ENCODE data around the gene CPXM2. TPM values are rescaled to one million over a fixed set of nuclear protein-coding genes. Genes with fewer than 3 reads are reported as not detected.

CPXM2 gene
- total RNA-seq, 5 donors from 2014 or later (not counting 1 experiment from before 2014, with no cell fraction given): not detected

GRCh38 chr10:123771877-123772644 is 119.5 kb downstream of the CPXM2 start:
- no peak overlapping the region for H3K4me3 Mint-ChIP-seq
- Histone ChIP-seq H3K36me3 (ENCODE audit: control insufficient read depth in 2 of 2, extremely low read depth in 1 of 2, insufficient read depth in 1 of 2, low read length in 1 of 2) (no peaks in the 10 kb centered on the region), H3K4me1 (ENCODE audit: control insufficient read depth in 1 of 2, extremely low read depth in 1 of 2, insufficient read depth in 2 of 2, low read length in 2 of 2) (peaks cover 0 to 4% of the 10 kb centered on the region in 2 experiments), H3K9me3 (no peaks in the 10 kb centered on the region), H3K4me3 (ENCODE audit: control insufficient read depth in 1 of 2, extremely low read depth in 1 of 2, low read length in 1 of 2) (no peak overlapping the region), H3K27ac (ENCODE audit: low read length) (peak overlapping the region; percentile 30), H3K27me3 (replicated peaks in 1 of 2; ENCODE audit: control insufficient read depth in 2 of 2, extremely low read depth in 1 of 2, insufficient read depth in 2 of 2, low read length in 1 of 2) (peaks cover 0 to 2% of the 10 kb centered on the region in 2 experiments)
- peaks cover 0 to 6% (median 0%) of the 10 kb centered on the region in 3 donors for H3K4me1 Mint-ChIP-seq
- POLR2A ChIA-PET: no interaction called here
- no CpG with 5 or more reads among the region's 4 CpGs for WGBS (ENCODE audit: insufficient coverage)
- peak overlapping the region in 1 of 2 donors; percentile 34 for H3K27ac Mint-ChIP-seq
- H3K9me3 Mint-ChIP-seq: peaks cover 0 to 4% (median 0%) of the 10 kb centered on the region in 3 donors
- DNase-seq: peak in 15 of 35 experiments; percentile 1 to 30 (median 6)
- H3K27me3 Mint-ChIP-seq: peaks cover 7% of the 10 kb centered on the region in 2 donors
- no peaks in the 10 kb centered on the region for H3K36me3 Mint-ChIP-seq
- CTCF ChIA-PET: no interaction called here
- ATAC-seq (replicated peaks in 1 of 4): no peak

GRCh38 chr10:123769647-123770046 is 122.0 kb downstream of the CPXM2 start:
- no CpG with 5 or more reads among the region's 4 CpGs for WGBS (ENCODE audit: insufficient coverage)
- Histone ChIP-seq H3K4me1 (ENCODE audit: control insufficient read depth in 1 of 2, extremely low read depth in 1 of 2, insufficient read depth in 2 of 2, low read length in 2 of 2) (peaks cover 0 to 4% of the 10 kb centered on the region in 2 experiments), H3K36me3 (ENCODE audit: control insufficient read depth in 2 of 2, extremely low read depth in 1 of 2, insufficient read depth in 1 of 2, low read length in 1 of 2) (no peaks in the 10 kb centered on the region), H3K4me3 (ENCODE audit: control insufficient read depth in 1 of 2, extremely low read depth in 1 of 2, low read length in 1 of 2) (no peak overlapping the region), H3K27ac (ENCODE audit: low read length) (no peak overlapping the region), H3K9me3 (no peaks in the 10 kb centered on the region), H3K27me3 (replicated peaks in 1 of 2; ENCODE audit: control insufficient read depth in 2 of 2, extremely low read depth in 1 of 2, insufficient read depth in 2 of 2, low read length in 1 of 2) (peaks cover 2 to 6% of the 10 kb centered on the region in 2 experiments)
- ATAC-seq (replicated peaks in 1 of 4) (no peak), DNase-seq (no peak)
- H3K36me3 Mint-ChIP-seq: no peaks in the 10 kb centered on the region
- ChIA-PET CTCF (no interaction called here), POLR2A (no interaction called here)
- no peak overlapping the region for H3K4me3 Mint-ChIP-seq
- H3K27me3 Mint-ChIP-seq: peaks cover 7 to 13% of the 10 kb centered on the region in 2 donors
- H3K27ac Mint-ChIP-seq: no peak overlapping the region
- H3K9me3 Mint-ChIP-seq: peaks cover 0 to 4% (median 0%) of the 10 kb centered on the region in 3 donors
- H3K4me1 Mint-ChIP-seq: peaks cover 0 to 6% (median 0%) of the 10 kb centered on the region in 3 donors

- H3K27me3 ChIP-seq (replicated peaks in 1 of 2; ENCODE audit: control insufficient read depth in 2 of 2, extremely low read depth in 1 of 2, insufficient read depth in 2 of 2, low read length in 1 of 2): peaks cover 2 to 6% of the 10 kb centered on the region in 2 experiments
- Mint-ChIP-seq H3K27ac (no peak overlapping the region), H3K36me3 (no peaks in the 10 kb centered on the region), H3K27me3 (peaks cover 9 to 20% of the 10 kb centered on the region in 2 donors), H3K4me3 (no peak overlapping the region), H3K4me1 (no peaks in the 10 kb centered on the region), H3K9me3 (no peaks in the 10 kb centered on the region)
- ChIA-PET CTCF (no interaction called here), POLR2A (no interaction called here)
- no peaks in the 10 kb centered on the region for H3K36me3 ChIP-seq (ENCODE audit: control insufficient read depth in 2 of 2, extremely low read depth in 1 of 2, insufficient read depth in 1 of 2, low read length in 1 of 2)
- H3K9me3 ChIP-seq: no peaks in the 10 kb centered on the region
- H3K4me3 ChIP-seq (ENCODE audit: control insufficient read depth in 1 of 2, extremely low read depth in 1 of 2, low read length in 1 of 2): no peak overlapping the region
- no peaks in the 10 kb centered on the region for H3K4me1 ChIP-seq (ENCODE audit: control insufficient read depth in 1 of 2, extremely low read depth in 1 of 2, insufficient read depth in 2 of 2, low read length in 2 of 2)
- no CpG with 5 or more reads among the region's 8 CpGs for WGBS (ENCODE audit: insufficient coverage)
- DNase-seq: no peak
- ATAC-seq (replicated peaks in 1 of 4): no peak
- H3K27ac ChIP-seq (ENCODE audit: low read length): no peak overlapping the region
Measured at GRCh38 chr10:123766761-123767160, 124.8 kb downstream of the CPXM2 start.

- WGBS (ENCODE audit: insufficient coverage): no CpG with 5 or more reads among the region's 3 CpGs
- ATAC-seq (replicated peaks in 1 of 4): no peak
Measured at GRCh38 chr10:123766012-123766411, 125.6 kb downstream of the CPXM2 start.

GRCh38 chr10:123761666-123762230 is 129.9 kb downstream of the CPXM2 start:
- H3K27ac Mint-ChIP-seq: no peak overlapping the region
- peaks cover 0 to 6% of the 10 kb centered on the region in 2 experiments for H3K27me3 ChIP-seq (replicated peaks in 1 of 2; ENCODE audit: control insufficient read depth in 2 of 2, extremely low read depth in 1 of 2, insufficient read depth in 2 of 2, low read length in 1 of 2)
- H3K4me3 Mint-ChIP-seq: no peak overlapping the region
- ATAC-seq (replicated peaks in 1 of 4) (no peak), DNase-seq (no peak)
- peaks cover 3 to 12% of the 10 kb centered on the region in 2 donors for H3K27me3 Mint-ChIP-seq
- no peaks in the 10 kb centered on the region for H3K36me3 Mint-ChIP-seq
- no peaks in the 10 kb centered on the region for H3K4me1 Mint-ChIP-seq
- H3K4me1 ChIP-seq (ENCODE audit: control insufficient read depth in 1 of 2, extremely low read depth in 1 of 2, insufficient read depth in 2 of 2, low read length in 2 of 2): no peaks in the 10 kb centered on the region
- H3K9me3 Mint-ChIP-seq: no peaks in the 10 kb centered on the region
- H3K9me3 ChIP-seq: no peaks in the 10 kb centered on the region
- no peak overlapping the region for H3K4me3 ChIP-seq (ENCODE audit: control insufficient read depth in 1 of 2, extremely low read depth in 1 of 2, low read length in 1 of 2)
- WGBS (ENCODE audit: insufficient coverage): 82% methylated on average over 14 of the region's 23 CpGs
- H3K36me3 ChIP-seq (ENCODE audit: control insufficient read depth in 2 of 2, extremely low read depth in 1 of 2, insufficient read depth in 1 of 2, low read length in 1 of 2): no peaks in the 10 kb centered on the region
- ChIA-PET POLR2A (no interaction called here), CTCF (no interaction called here)
- no peak overlapping the region for H3K27ac ChIP-seq (ENCODE audit: low read length)

More at GRCh38 chr10:123766012-123766411, 125.6 kb downstream of the CPXM2 start:
- Mint-ChIP-seq H3K4me1 (no peaks in the 10 kb centered on the region), H3K9me3 (no peaks in the 10 kb centered on the region), H3K4me3 (no peak overlapping the region), H3K27ac (no peak overlapping the region), H3K27me3 (peaks cover 10 to 20% of the 10 kb centered on the region in 2 donors), H3K36me3 (no peaks in the 10 kb centered on the region)
- no peaks in the 10 kb centered on the region for H3K36me3 ChIP-seq (ENCODE audit: control insufficient read depth in 2 of 2, extremely low read depth in 1 of 2, insufficient read depth in 1 of 2, low read length in 1 of 2)
- peaks cover 2 to 6% of the 10 kb centered on the region in 2 experiments for H3K27me3 ChIP-seq (replicated peaks in 1 of 2; ENCODE audit: control insufficient read depth in 2 of 2, extremely low read depth in 1 of 2, insufficient read depth in 2 of 2, low read length in 1 of 2)
- no peak overlapping the region for H3K27ac ChIP-seq (ENCODE audit: low read length)
- H3K4me3 ChIP-seq (ENCODE audit: control insufficient read depth in 1 of 2, extremely low read depth in 1 of 2, low read length in 1 of 2): no peak overlapping the region
- CTCF ChIA-PET: no interaction called here
- H3K4me1 ChIP-seq (ENCODE audit: control insufficient read depth in 1 of 2, extremely low read depth in 1 of 2, insufficient read depth in 2 of 2, low read length in 2 of 2): no peaks in the 10 kb centered on the region
- no peak for DNase-seq
- POLR2A ChIA-PET: no interaction called here
- H3K9me3 ChIP-seq: no peaks in the 10 kb centered on the region

GRCh38 chr10:123761038-123761428 is 130.6 kb downstream of the CPXM2 start:
- POLR2A ChIA-PET: no interaction called here
- no peak overlapping the region for H3K27ac Mint-ChIP-seq
- 85% methylated on average over 10 of the region's 10 CpGs for WGBS (ENCODE audit: insufficient coverage)
- H3K36me3 Mint-ChIP-seq: no peaks in the 10 kb centered on the region
- no peaks in the 10 kb centered on the region for H3K4me1 Mint-ChIP-seq
- no peaks in the 10 kb centered on the region for H3K36me3 ChIP-seq (ENCODE audit: control insufficient read depth in 2 of 2, extremely low read depth in 1 of 2, insufficient read depth in 1 of 2, low read length in 1 of 2)
- no peak overlapping the region for H3K27ac ChIP-seq (ENCODE audit: low read length)
- H3K9me3 ChIP-seq: no peaks in the 10 kb centered on the region
- H3K27me3 ChIP-seq (replicated peaks in 1 of 2; ENCODE audit: control insufficient read depth in 2 of 2, extremely low read depth in 1 of 2, insufficient read depth in 2 of 2, low read length in 1 of 2): peaks cover 0 to 6% of the 10 kb centered on the region in 2 experiments
- no peak for ATAC-seq (replicated peaks in 1 of 4)
- CTCF ChIA-PET: no interaction called here
- no peaks in the 10 kb centered on the region for H3K4me1 ChIP-seq (ENCODE audit: control insufficient read depth in 1 of 2, extremely low read depth in 1 of 2, insufficient read depth in 2 of 2, low read length in 2 of 2)
- H3K4me3 ChIP-seq (ENCODE audit: control insufficient read depth in 1 of 2, extremely low read depth in 1 of 2, low read length in 1 of 2): no peak overlapping the region
- DNase-seq: no peak
- no peaks in the 10 kb centered on the region for H3K9me3 Mint-ChIP-seq
- H3K4me3 Mint-ChIP-seq: no peak overlapping the region
- peaks cover 3 to 10% of the 10 kb centered on the region in 2 donors for H3K27me3 Mint-ChIP-seq

Data from T-cell (primary cell).